GM21390 (cell line): ENCODE results near the gene KCNQ1.

Experiments
- ATAC-seq: cut with Tn5 transposase; IDR thresholded peaks from one replicate; pipeline ENCODE4 v1.9.1; 2021; ENCODE audit not compliant: unreplicated experiment

Gene KCNQ1

DNA sequence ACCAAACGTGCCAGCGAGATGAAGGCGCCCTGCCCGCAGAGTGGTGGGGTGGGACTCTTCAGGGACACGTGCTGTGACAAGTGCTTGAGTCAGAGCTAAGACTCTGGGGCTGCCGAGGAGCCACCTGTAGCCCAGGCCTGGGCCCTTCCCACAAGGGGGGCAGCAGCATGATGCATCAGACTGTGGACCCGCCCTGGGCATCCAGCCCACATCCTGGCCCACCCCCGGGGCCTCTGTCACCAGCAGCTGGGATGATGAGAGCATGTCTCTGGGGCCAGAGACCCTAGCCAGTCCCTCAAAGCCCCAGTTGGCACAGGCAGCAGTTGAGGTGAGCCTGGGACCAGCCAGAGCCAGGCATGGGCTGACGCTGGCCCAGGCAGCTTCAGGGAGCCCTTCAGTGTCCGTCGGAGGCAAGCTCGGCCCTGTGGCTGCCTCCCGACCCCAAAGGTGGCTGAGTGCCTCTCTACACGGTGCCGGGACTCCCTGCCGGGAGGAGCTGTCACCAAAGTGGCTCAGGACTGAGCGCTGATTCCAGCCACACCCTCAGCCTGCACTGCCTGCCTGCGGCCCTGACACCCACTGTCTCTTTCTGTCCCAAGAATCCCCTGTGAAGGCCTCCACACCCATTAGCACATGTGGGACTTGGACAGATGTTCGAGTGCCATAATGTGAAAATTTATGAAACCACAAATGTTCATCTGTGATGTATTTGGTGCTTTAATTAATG lies 399.5 kb downstream of the KCNQ1 start:
- no peak for ATAC-seq

DNA sequence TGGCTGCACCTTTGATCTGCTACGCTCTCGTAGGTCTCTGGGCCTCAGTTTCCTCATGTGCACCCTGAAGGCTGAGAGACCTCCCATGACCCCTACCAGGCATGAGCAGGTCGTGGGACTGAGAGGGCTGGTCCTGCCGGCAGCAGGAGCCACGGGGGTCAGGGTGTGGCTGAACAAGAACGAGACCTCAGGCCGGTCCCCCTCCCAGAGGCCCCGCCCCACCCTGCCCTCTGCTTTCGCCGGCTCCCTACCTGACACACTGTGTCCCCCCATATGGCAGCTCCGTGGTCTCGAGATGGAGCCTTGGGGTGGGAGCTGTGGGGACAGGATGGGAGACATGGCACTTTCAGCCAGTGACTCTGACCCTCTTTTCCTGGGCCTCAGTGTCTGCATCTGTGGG lies 400.2 kb downstream of the KCNQ1 start:
- no peak for ATAC-seq

DNA sequence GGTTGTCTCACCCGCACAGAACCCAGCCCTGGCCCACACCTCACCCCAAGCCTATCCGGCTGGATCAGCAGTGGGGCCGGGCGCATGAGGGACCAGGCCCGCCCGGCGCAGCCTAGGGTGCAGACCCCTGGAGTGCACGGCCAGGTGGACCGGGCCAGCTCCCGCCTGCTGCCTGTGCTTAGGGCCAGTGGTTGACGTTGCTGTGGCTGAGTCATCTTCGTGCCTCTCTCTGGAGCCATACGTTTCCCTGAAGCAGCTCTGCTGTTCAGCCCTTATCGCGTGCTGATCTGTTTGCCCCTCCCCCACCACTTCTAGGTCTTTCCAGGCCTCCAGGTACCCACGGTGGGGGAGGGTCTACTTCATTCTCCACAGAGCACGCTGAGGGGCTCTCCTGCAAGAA lies 401.2 kb downstream of the KCNQ1 start:
- ATAC-seq, result no peak

DNA sequence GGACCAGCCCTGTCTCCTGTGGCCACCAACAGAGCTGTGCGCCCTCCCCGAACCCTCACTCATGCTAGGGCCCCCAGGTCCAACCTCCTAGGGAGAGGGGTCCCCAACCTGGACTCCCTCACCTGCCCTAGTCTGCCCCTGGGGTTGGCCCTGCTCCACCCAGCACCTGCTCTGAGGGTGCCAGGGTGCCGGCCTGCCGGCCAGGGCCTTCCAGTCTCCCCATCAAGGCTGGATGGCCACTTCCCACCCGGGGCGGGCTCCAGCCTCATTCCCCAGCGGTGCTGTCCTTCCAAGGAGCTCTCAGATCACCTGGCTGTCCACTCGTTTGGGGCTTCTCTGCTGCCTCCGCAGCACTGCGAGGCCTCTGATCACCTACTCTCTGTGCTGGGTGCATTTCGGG lies 401.7 kb downstream of the KCNQ1 start:
- no peak for ATAC-seq

DNA sequence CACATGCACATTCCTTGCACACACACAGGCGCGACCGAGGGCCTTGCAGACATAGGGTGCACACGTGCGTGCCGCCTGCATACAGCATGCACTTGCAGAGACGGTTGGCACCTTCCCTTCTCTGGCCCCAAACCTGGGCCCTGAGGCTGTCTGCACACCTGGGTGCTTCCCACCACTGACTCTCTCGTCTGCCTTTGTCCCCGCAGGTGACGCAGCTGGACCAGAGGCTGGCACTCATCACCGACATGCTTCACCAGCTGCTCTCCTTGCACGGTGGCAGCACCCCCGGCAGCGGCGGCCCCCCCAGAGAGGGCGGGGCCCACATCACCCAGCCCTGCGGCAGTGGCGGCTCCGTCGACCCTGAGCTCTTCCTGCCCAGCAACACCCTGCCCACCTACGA lies 402.8 kb downstream of the KCNQ1 start:
- ATAC-seq, result no peak

DNA sequence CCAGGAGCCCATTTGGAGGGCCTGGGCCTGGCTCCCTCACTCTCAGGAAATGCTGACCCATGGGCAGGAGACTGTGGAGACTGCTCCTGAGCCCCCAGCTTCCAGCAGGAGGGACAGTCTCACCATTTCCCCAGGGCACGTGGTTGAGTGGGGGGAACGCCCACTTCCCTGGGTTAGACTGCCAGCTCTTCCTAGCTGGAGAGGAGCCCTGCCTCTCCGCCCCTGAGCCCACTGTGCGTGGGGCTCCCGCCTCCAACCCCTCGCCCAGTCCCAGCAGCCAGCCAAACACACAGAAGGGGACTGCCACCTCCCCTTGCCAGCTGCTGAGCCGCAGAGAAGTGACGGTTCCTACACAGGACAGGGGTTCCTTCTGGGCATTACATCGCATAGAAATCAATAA lies 403.7 kb downstream of the KCNQ1 start:
- ATAC-seq, result no peak

DNA sequence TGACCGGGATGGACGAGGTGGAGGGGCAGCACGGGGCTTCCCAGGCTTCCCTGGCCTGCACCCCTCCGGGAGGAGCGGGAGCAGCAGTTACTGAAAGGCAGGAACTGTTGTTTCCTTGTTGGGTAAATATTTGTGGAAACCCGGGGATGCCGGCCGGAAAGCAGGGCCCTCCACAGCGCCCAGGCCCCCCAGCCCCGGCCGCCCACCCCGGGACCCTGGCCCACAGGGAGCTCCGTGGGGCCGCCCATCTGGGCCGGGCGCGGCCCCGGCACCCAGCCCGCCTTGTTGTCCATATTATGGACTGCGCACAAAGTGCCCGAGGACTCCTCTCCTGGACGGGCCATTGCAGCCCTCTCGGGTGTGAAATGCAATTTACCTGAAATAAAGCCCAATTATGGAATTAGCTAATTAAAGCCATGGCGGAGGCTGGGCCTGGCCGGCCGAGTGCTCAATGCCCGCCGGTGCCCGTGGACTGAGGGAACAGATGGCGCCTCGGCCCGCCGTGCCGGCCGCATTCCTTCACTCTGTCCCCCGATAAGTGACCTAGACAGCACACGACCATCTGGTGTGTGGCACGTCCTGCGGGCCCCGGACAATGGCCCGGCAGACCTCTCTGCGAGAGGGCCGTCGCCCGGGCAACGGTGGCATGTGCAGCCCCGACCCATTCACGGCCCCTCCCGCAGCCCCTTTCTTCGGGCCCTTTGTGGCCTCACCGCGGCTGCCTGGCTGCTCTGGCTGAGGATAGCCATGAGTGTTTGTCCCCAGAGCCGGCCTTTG lies 405.4 kb downstream of the KCNQ1 start:
- ATAC-seq, result no peak

DNA sequence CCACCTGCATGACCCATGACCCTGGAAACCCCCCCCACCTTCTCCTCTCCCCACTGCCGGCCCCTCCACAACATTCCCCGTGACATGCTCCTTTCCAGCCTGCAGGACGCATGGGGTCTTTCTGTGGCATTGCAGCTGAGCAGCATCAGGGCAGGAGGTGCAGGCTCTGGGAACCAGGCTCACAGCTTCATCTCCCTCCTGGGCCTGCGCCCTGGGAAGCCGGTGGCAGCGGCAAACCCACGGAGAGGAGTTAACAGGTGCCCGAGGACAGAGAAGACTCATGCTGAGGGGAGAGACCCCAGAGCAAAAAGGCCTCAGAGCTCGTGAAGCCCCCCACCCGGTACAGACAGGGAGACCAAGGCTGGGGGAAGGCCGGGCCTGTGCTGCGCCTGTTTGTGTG lies 408.6 kb downstream of the KCNQ1 start:
- ATAC-seq, result no peak

DNA sequence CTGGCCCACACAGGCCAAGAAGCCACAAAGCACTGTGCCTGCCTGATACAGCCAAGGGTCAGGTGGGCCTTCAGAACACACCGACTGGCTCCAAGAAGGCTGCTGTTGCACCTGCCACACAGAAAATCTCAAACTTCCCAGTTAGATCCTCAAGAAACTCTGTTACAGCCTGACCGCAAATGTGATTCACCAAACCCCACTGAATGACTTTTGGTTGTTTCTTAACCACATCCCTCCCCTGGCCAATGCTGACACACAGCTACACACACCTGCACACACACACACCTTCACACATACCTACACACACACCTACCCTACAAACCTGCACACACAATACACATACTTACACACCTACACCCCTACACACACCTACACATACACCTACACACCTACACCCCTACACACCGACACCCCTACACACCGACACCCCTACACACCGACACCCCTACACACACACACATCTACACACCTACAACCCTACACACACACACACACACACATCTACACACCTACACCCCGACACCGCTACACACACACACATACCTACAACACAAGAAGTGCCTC lies 409.3 kb downstream of the KCNQ1 start:
- no peak for ATAC-seq

DNA sequence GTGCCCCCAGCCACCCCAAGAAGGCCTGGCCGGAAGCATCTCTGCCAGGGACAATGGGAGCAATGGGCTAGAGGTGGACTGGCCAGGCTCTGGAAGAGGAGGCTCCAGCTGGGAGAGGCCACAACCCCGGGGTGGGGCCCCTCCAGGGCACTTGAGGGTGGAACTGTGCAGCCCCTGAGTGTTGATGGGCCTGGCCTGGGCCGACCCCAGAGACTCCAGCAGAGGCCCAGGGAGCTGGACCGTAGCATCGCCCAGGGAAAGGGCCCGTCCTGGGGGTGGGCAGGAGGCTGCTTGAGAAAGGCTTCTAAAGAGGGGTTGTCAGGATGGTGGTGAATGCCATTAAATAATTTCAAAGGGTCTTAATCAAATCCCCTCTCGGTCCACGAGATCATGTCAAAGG lies 410.4 kb downstream of the KCNQ1 start:
- no peak for ATAC-seq

DNA sequence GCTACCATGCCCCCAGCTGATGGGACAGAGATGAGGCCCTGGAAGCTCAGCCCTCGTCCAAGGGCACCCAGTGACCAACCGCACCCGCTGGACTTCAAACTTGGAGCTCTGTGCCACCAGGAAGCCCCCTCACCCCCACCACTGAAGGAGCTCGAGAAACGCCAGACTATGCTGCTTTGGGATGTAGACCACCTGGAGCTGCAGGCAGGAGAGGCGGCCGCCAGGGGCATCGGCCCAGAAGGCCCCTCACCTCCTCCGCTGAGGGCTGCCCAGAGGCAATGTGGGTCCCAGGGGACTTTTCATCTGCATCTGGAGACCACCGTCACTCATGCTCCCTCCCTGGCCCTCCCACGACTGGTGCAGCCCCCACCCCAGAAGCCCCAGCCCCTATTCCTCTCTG lies 412.5 kb downstream of the KCNQ1 start:
- ATAC-seq, result no peak

DNA sequence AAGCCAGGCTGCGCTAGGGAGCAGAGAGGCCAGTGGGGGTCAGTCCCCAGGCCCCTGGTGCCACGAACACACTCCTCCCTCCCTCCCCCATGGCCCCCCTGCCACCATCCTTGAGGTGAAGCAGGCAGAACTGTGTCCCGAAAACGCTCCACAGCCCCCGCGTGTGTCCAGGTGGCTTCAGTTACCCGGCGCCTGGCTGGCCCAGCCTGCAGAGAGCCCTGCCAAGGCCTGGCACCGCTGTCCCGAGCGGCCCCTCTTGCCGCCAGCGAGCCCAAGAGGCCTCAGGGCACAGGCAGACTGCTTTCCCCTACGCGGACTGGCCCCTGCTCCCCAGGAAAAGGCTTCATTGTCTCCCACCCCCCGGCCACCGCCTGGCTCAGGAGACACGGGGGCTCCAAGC lies 413.1 kb downstream of the KCNQ1 start:
- no peak for ATAC-seq

DNA sequence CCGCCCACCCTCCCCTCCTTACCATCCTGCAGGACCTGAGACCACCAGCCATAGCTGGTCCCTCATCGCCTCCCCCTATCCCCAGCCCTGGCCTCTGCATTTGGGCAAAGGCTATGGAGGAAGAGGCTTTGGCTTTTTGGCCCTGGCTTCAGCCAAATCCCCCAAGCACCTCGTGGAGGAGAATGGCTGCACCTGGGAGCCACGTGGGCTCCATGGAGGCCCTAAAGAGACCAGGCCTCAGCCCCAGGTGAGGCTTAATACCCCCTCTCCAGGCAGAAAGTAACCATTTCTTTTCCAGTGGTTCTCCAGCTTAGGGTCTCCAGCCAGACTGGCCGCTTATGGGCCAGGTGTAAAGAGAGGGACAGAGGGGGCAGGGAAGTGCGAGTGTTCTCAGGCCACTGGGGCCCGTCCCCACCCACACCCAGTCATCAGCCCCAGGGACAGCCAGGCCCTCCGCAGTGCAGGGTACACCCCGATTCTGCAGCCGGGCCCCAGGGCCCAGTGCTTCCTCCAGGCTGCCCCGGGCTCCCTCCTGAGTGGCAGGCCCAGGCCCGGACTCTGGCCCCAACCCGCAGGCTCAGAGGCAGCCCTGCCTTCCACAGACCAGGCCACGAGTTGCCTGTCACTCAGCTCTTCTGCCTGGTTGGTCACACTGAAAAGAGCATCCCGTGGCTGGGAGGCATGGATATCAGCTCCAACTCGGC lies 414.3 kb downstream of the KCNQ1 start:
- ATAC-seq, result no peak

DNA sequence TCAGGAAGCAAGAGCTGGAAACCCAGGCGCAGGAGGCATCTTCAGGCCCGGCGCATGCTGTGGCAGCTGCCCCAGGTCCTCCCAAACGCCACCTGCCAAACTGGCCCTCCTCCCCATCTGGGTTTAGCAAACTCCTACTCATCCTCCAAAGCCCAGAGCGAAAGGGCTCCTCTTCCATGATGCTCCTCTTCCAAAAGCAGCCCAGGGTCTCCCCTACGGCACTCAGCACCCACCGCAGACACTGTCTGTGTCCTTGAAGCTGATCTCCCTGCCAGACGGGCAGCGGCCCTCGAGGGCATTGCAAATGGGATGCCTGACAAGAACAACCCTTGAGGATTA lies 414.9 kb downstream of the KCNQ1 start:
- no peak for ATAC-seq

DNA sequence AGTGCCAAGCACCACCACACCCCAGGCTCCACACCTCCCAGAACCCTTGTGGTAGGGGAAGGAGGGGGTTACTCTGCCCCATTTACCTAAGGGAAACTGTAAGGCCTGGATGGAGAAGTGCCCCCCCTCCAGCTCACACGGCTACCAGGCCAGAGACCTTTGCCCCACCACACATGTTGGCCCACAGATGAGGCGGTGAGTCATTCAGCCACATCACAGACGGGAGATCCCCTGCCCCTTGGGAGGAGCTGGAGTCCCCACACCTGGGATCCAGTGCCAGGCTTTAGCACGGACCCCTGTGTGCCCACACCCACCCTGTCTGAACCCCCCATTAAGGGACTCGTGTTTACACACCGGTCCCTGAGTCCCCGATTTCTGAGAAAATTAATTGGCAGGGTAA lies 415.8 kb downstream of the KCNQ1 start:
- ATAC-seq, result no peak

DNA sequence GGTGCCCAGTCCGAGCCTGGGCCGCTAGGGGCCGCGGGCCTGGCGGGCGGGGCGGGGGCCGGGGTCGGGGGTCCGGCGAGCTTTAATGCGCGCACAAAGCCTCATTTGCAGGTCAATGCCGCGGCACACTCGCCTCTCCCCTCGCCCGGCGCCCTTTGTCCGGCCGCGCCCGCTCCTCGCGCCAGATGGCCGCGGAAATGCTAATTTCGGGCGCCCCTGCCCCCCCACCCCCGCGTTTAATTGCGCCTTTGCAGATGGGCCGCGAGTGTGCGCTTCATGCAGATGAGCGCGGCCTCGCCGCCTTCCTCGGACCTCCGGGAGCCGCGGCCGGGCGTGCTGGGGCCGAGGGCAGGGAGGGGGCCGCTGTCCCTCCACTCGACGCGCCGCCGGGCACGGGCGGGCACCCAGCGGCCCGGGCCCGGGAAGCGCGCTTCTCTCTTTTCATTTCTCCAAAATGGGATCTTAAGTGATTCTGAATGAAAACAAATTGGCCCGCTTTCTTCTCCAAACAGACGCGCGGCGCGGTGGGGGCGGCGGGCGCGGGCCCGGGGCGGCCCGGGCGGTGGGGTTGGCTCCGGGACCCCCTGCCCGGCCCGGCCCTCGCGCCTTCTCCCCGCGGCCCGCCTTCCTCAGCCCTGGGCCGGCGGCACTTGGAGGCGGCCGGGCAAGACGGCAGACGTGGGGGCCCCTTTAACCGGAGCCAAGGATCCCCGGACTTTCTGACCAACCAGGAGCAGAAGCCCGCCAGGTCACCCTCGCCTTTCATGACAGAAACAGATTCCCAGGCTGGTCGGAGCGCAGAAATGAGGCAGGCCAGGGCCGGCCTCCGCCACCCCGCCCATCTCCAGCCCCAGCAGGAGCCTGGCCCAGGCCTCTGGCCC lies 417.8 kb downstream of the KCNQ1 start:
- ATAC-seq, result no peak

DNA sequence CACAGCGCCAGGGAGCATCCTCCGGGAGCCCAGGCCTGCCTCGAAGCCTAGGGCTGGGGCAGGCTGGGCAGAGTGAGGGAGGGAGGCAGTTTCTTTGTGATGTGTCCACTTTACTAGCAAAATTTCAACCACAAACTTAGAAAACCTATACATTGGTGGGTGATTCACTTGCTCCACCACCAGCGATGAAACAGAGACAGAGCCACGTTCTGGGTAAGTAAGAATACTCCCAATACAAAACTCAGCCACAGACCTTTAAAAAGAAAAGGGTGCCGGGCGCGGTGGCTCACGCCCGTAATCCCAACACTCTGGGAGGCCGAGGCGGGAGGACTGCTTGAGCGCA lies 418.4 kb downstream of the KCNQ1 start:
- ATAC-seq, result no peak

DNA sequence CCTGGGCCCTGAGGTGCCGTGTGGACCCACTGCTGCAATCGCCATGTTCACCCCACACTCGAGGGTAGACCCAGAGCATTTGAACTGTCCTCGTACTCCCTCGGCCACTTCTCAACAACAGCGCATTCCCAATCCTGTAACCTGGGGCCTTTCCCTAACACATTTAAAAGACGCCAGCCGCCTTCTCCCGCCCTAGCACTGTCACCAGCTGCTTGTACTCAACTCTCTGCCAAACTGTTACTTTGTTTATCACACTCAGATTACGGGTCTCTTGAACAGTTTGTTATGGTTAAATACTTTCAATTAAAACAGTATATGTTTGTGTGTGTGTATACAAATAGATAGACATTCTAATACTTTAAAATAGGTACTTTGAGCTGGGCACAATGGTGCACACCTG lies 420.1 kb downstream of the KCNQ1 start:
- no peak for ATAC-seq

DNA sequence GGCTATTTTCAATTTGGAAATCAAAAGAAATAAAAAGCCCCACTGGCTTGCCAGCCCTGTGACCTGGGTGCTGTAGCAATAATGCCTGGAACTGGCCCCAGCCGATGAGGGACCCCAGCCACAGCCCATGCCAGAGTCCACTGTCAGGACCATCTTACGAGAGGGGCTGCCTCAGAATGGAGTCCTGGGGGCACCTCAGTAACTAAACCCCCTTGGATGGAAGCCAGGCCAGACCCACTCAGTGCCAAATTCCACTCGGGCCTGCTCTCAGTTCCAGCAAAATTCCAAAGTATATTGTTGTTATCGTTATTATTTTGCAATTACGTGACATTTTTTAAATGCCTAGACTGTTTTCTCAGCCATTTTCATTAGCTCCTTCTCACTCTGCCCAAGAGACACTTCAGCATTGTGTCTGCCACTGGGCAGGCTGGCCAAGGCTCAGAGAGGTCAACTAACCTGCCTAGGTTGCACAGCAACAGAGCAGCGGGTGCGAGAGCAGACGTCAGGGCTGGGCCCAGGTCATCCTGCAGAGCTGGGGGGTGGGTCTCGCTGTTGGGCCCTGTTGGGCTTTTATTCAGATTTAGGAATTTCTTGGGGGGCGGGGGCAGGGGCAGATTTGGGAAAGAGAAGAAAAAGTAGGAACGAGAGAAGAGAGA lies 421.2 kb downstream of the KCNQ1 start:
- no peak for ATAC-seq

DNA sequence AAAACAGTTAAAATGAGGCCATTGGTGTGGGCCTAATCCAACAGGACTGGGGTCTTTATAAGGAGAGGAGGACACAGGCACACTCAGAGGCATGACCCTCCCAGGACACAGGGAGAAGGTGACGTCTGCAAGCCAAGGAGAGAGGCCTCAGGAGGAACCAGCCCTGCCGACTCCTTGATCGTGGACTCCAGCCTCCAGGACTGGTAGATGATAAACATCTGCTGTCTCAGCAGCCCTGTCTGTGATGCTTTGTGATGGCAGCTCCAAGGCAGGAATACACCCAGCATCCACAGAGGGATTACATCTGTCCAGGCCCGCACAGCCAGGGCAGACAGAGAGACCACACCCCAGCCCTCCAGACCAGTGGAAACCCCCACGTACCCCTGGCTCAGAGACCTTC lies 422.3 kb downstream of the KCNQ1 start:
- no peak for ATAC-seq
